SK-N-MC (cell line): ENCODE data around the gene ACSL6.

ENCODE experiments used
- DNase-seq: peaks from one replicate; pipeline ENCODE4 v3.0.0-alpha.2; 2011; ENCODE audit warnings: low read depth, low spot score
- H3K27ac ChIP-seq: fragments of 200-600 bp; sonication (generic); 2 replicates; pipeline ENCODE4 v1.5.1; 2016; ENCODE audit warnings: mixed run types
- H3K36me3 ChIP-seq: fragments of 200-600 bp; sonication (generic); 2 replicates; pipeline ENCODE4 v1.6.1; 2017; ENCODE audit warnings: antibody characterized with exemption, low read length, mixed read lengths; ENCODE audit not compliant: insufficient read depth
- H3K4me3 ChIP-seq: fragments of 200-600 bp; sonication (generic); 2 replicates; pipeline ENCODE4 v1.5.1; 2016
- H3K9ac ChIP-seq: fragments of 200-600 bp; sonication (generic); 2 replicates; pipeline ENCODE4 v1.8.0; 2017; ENCODE audit warnings: mixed run types, mixed read lengths; ENCODE audit not compliant: insufficient read length
- H3K9me3 ChIP-seq: fragments of 200-600 bp; sonication (generic); 2 replicates; pipeline ENCODE4 v1.6.1; 2017; ENCODE audit warnings: low read depth, mild to moderate bottlenecking, antibody characterized with exemption, low read length, moderate library complexity, mixed read lengths
- EZH2 ChIP-seq: fragments of 200-600 bp; sonication (generic); IDR thresholded peaks from one replicate; pipeline ENCODE4 v1.6.1; 2017; ENCODE audit warnings: antibody characterized with exemption
- FOXP2 ChIP-seq: optimal IDR thresholded peaks from 2 replicates; pipeline ENCODE3; 2011; ENCODE audit warnings: mild to moderate bottlenecking, moderate library complexity; ENCODE audit not compliant: insufficient read depth; ENCODE audit errors: extremely low read length, control extremely low read depth
- POLR2AphosphoS5 ChIP-seq: IDR thresholded peaks from 2 replicates; pipeline ENCODE4 v1.6.1; 2012; ENCODE audit warnings: mild to moderate bottlenecking, low read depth, low read length, borderline replicate concordance

The ACSL6 gene

GRCh38 chr5:131994533-131995226, 16.8 kb downstream of the ACSL6 start:
- Histone ChIP-seq H3K27ac (no peak overlapping the region), H3K4me3 (no peak overlapping the region), H3K9me3 (no peaks in the 10 kb centered on the region), H3K36me3 (no peaks in the 10 kb centered on the region), H3K9ac (no peak overlapping the region)
- no peak for DNase-seq
- TF ChIP-seq POLR2AphosphoS5 (no peak), EZH2 (no peak), FOXP2 (no peak)

- Histone ChIP-seq H3K27ac (no peak overlapping the region), H3K4me3 (no peak overlapping the region), H3K9me3 (no peaks in the 10 kb centered on the region), H3K9ac (no peak overlapping the region), H3K36me3 (no peaks in the 10 kb centered on the region)
- no peak for DNase-seq
- TF ChIP-seq EZH2 (no peak), POLR2AphosphoS5 (no peak), FOXP2 (no peak)
These were observed 17.4 kb downstream of the ACSL6 start for GRCh38 chr5:131994090-131994489.

- Histone ChIP-seq H3K27ac (no peak overlapping the region), H3K4me3 (no peak overlapping the region), H3K36me3 (no peaks in the 10 kb centered on the region), H3K9ac (no peak overlapping the region), H3K9me3 (no peaks in the 10 kb centered on the region)
- no peak for TF ChIP-seq EZH2
- no peak for TF ChIP-seq FOXP2
- TF ChIP-seq POLR2AphosphoS5, result no peak
- no peak for DNase-seq
These were observed 17.8 kb downstream of the ACSL6 start for GRCh38 chr5:131993676-131994075.

GRCh38 chr5:131992370-131992769, 19.1 kb downstream of the ACSL6 start:
- no peak for DNase-seq
- H3K9ac ChIP-seq, result no peak overlapping the region
- TF ChIP-seq FOXP2 (no peak), POLR2AphosphoS5 (no peak), EZH2 (no peak)
- H3K4me3 ChIP-seq, result no peak overlapping the region
- H3K36me3 ChIP-seq, result no peaks in the 10 kb centered on the region
- H3K9me3 ChIP-seq, result no peaks in the 10 kb centered on the region
- no peak overlapping the region for H3K27ac ChIP-seq

GRCh38 chr5:131991593-131992324, 19.7 kb downstream of the ACSL6 start:
- TF ChIP-seq POLR2AphosphoS5 (no peak), FOXP2 (no peak), EZH2 (no peak)

GRCh38 chr5:131990716-131991115, 20.7 kb downstream of the ACSL6 start:
- Histone ChIP-seq H3K4me3 (no peak overlapping the region), H3K9ac (no peak overlapping the region), H3K27ac (no peak overlapping the region), H3K36me3 (no peaks in the 10 kb centered on the region), H3K9me3 (no peaks in the 10 kb centered on the region)
- TF ChIP-seq POLR2AphosphoS5, result no peak
- no peak for TF ChIP-seq FOXP2
- no peak for TF ChIP-seq EZH2
- no peak for DNase-seq

More at GRCh38 chr5:131991593-131992324, 19.7 kb downstream of the ACSL6 start:
- Histone ChIP-seq H3K36me3 (no peaks in the 10 kb centered on the region), H3K9me3 (no peaks in the 10 kb centered on the region), H3K4me3 (no peak overlapping the region), H3K9ac (no peak overlapping the region), H3K27ac (no peak overlapping the region)
- no peak for DNase-seq

GRCh38 chr5:131988601-131989000, 22.9 kb downstream of the ACSL6 start:
- Histone ChIP-seq H3K4me3 (no peak overlapping the region), H3K9ac (no peak overlapping the region), H3K9me3 (no peaks in the 10 kb centered on the region), H3K27ac (no peak overlapping the region), H3K36me3 (no peaks in the 10 kb centered on the region)
- TF ChIP-seq POLR2AphosphoS5, result no peak
- no peak for TF ChIP-seq EZH2
- TF ChIP-seq FOXP2, result no peak
- DNase-seq, result no peak

- H3K27ac ChIP-seq, result no peak overlapping the region
- no peak for DNase-seq
- H3K4me3 ChIP-seq, result no peak overlapping the region
- H3K9ac ChIP-seq, result no peak overlapping the region
- TF ChIP-seq EZH2, result no peak
- no peak for TF ChIP-seq POLR2AphosphoS5
- TF ChIP-seq FOXP2, result no peak
- H3K36me3 ChIP-seq, result no peaks in the 10 kb centered on the region
- H3K9me3 ChIP-seq, result no peaks in the 10 kb centered on the region
These were observed 24.2 kb downstream of the ACSL6 start for GRCh38 chr5:131987251-131987650.
